Ovary (tissue), 9 donors: ENCODE data around the gene PHF3. TPM values are rescaled to one million over a fixed set of nuclear protein-coding genes. Genes with fewer than 3 reads are reported as not detected.

Source experiments
- DNase-seq, 5 donors: peaks; one replicate each; pipeline ENCODE4 v3.0.0-alpha.2; 2019 to 2020
- H3K27ac ChIP-seq, 2 donors: fragments of 200-600 bp; one replicate each; pipeline versions ENCODE4 v1.5.1 to v1.8.0; 2019 to 2022
- H3K27me3 ChIP-seq: fragments of 200-600 bp; one replicate; pipeline ENCODE4 v1.8.0; 2022
- H3K36me3 ChIP-seq: fragments of 200-600 bp; sonication (generic); one replicate; pipeline ENCODE4 v1.5.1; 2019
- H3K4me1 ChIP-seq: one replicate; pipeline ENCODE4 v1.8.1; 2013; ENCODE audit warnings: mild to moderate bottlenecking, moderate library complexity; ENCODE audit not compliant: insufficient read depth
- H3K4me3 ChIP-seq: fragments of 200-600 bp; sonication (generic); one replicate; pipeline ENCODE4 v1.5.1; 2017
- H3K9me3 ChIP-seq, 2 donors: fragments of 200-600 bp in 1 of 2; sonication (generic) in 1 of 2; one replicate each; pipeline versions ENCODE4 v1.5.1 to v1.8.1; 2013 to 2019; ENCODE audit warnings: mild to moderate bottlenecking in 1 of 2, moderate library complexity in 1 of 2
- EP300 ChIP-seq: sonication (generic); formaldehyde crosslinking; IDR thresholded peaks from one replicate; pipeline ENCODE4 v1.6.1; 2017; ENCODE audit warnings: antibody characterized with exemption
- POLR2A ChIP-seq: fragments of 450-650 bp; IDR thresholded peaks from one replicate; pipeline ENCODE4 v1.6.1; 2017; ENCODE audit warnings: antibody characterized with exemption, mild to moderate bottlenecking, moderate library complexity
- WGBS, 3 donors: extraction: QIAGEN DNeasy Blood & Tissue Kit in 1 of 3; methylation state at CpG; one replicate each; pipeline versions ENCODE4 v1.1.5 to v1.1.7; 2013 to 2017; 5-methylcytosine and 5-hydroxymethylcytosine counted together
- intact Hi-C, 4 donors: fragments of 100-400 bp; cut with DNase I; formaldehyde crosslinking; loops; one replicate each; pipeline versions ENCODE4 v1.11.0 to v1.15.1; 2022 to 2023
- polyA plus RNA-seq, 2 donors: library from polyadenylated mRNA; stranded (reverse); fragments of 200-250 nt in 1 of 2; fragments of 350-450 nt in 1 of 2; fragmentation: Illumina TruSeq in 1 of 2; extraction: RNeasy Lipid Tissue Mini Kit (QIAGEN cat#74804) in 1 of 2; gene quantifications; one replicate each; pipeline ENCODE4 v1.2.3, GENCODE V29; 2013 to 2014
- total RNA-seq, 7 donors: library from RNA; depleted of rRNA in 2 of 7; stranded (reverse); fragments of >200 nt in 2 of 7; fragmentation: NEBNext Ultra II Directional in 3 of 7; extraction: Animal tissue kit (Norgen Biotek cat#: 25700) in 3 of 7; gene quantifications; one replicate each; pipeline versions ENCODE4 v1.1.0 to v1.2.4, GENCODE V29; 2016 to 2023
- TF ChIP-seq, protein P1 (sequence below), 3 donors: fragments of 450-650 bp in 2 of 3; fragments of 200-600 bp in 1 of 3; IDR thresholded peaks; one replicate each; pipeline versions ENCODE4 v1.5.1 to v1.8.0; 2016 to 2022; ENCODE audit warnings: antibody characterized with exemption in 3 of 3, mild to moderate bottlenecking in 1 of 3
- donor health status: DM: no; HTN: no; CAD: no; lungs with moderate emphysema.
- donor health status: DM: no; HTN: no; CAD: no.
- donor health status: Bipolar disorder and iron deficiency.
- donor health status: DM: yes; HTN: yes; CAD: no.
- donor health status: DM: no; HTN: no; CAD: no.
- donor health status: DM: yes; HTN: yes; CAD: no.

PHF3 gene
- total and polyA plus RNA-seq, 9 donors, result 25.3 to 83.7 (median 64.6) TPM

DNA sequence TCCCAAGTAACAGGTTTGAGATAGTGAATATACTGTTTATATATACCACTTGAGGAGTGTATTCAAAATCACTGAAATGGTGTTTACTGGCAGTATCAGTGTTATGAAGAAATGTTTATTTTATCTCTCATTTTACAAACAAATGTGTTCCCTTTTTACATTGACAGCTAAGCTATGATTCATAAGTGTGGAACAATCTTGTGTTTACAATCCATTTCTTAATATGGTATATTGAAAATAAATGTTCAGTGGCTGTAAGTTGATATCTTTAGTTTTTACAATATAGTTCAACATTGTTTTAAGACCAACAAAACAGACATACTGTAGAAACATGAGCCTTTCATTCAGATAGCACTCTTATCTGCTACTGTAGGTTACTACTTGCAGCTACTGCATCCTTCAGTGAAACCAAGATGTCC, 14.3 kb downstream of the PHF3 start:
- intact Hi-C loops, result no loop called here
- H3K27ac ChIP-seq, result no peak overlapping the region
- no peak for DNase-seq
- H3K4me1 ChIP-seq, result peaks cover 4% of the 10 kb centered on the region
- no peak overlapping the region for H3K4me3 ChIP-seq
- H3K27me3 ChIP-seq, result no peaks in the 10 kb centered on the region
- H3K36me3 ChIP-seq, result no peaks in the 10 kb centered on the region
- TF ChIP-seq EP300 (no peak), POLR2A (no peak)
- TF ChIP-seq, protein P1, sequence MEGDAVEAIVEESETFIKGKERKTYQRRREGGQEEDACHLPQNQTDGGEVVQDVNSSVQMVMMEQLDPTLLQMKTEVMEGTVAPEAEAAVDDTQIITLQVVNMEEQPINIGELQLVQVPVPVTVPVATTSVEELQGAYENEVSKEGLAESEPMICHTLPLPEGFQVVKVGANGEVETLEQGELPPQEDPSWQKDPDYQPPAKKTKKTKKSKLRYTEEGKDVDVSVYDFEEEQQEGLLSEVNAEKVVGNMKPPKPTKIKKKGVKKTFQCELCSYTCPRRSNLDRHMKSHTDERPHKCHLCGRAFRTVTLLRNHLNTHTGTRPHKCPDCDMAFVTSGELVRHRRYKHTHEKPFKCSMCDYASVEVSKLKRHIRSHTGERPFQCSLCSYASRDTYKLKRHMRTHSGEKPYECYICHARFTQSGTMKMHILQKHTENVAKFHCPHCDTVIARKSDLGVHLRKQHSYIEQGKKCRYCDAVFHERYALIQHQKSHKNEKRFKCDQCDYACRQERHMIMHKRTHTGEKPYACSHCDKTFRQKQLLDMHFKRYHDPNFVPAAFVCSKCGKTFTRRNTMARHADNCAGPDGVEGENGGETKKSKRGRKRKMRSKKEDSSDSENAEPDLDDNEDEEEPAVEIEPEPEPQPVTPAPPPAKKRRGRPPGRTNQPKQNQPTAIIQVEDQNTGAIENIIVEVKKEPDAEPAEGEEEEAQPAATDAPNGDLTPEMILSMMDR (IDR thresholded peaks at IDR 0.05), result no peak
- H3K9me3 ChIP-seq, result no peaks in the 10 kb centered on the region

DNA sequence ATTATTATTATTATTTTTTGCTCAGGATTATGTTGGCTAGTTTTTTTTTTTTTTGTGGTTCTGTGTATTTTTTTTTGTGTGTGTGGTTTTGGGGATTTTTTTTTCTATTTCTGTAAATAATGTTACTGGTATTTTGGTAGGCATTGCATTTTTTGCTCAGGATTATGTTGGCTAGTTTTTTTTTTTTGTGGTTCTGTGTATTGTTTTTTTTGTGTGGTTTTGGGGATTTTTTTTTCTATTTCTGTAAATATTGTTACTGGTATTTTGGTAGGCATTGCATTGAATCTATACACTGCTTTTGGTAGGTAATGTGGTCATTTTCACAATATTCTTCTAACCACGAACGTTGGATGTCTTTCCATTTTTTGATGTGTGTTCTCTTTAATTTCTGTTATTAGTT, 17.4 kb downstream of the PHF3 start:
- Histone ChIP-seq H3K36me3 (no peaks in the 10 kb centered on the region), H3K4me1 (peaks cover 6% of the 10 kb centered on the region), H3K27ac (no peak overlapping the region), H3K4me3 (no peak overlapping the region), H3K9me3 (no peaks in the 10 kb centered on the region), H3K27me3 (no peaks in the 10 kb centered on the region)
- TF ChIP-seq EP300 (no peak), POLR2A (no peak)
- TF ChIP-seq, protein P1 (IDR thresholded peaks at IDR 0.05), result no peak
- WGBS, 3 donors, result 75 to 87% (median 83%) methylated on average over 2 of the region's 2 CpGs
- intact Hi-C loops, result no loop called here
- no peak for DNase-seq

DNA sequence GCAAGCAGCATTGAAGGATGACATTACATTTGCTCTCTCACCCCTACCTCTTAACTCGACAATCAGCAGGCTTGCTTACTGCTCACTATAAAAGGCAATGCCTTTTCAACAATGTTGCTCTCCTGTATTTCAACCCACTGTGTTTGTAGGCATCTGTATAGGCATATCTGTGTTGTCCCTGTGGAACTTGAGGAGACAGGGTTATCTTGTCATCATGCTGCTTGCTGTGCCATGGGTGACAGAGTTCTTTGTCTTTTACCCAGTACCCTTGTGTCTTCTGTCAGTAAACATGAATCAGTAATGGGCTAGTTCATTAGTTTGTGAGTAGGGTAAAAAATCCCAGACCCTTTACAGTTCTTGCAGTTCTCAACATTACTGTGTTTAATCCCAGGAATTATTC, 25.2 kb downstream of the PHF3 start:
- Histone ChIP-seq H3K9me3 (no peaks in the 10 kb centered on the region), H3K27me3 (no peaks in the 10 kb centered on the region), H3K27ac (no peak overlapping the region), H3K36me3 (no peaks in the 10 kb centered on the region), H3K4me1 (peaks cover 7% of the 10 kb centered on the region), H3K4me3 (no peak overlapping the region)
- 73 to 84% (median 76%) methylated on average over 1 of the region's 1 CpG for WGBS, 3 donors
- TF ChIP-seq, protein P1 (IDR thresholded peaks at IDR 0.05), result no peak
- no peak for TF ChIP-seq EP300
- TF ChIP-seq POLR2A, result no peak
- intact Hi-C loops, result no loop called here
- no peak for DNase-seq

DNA sequence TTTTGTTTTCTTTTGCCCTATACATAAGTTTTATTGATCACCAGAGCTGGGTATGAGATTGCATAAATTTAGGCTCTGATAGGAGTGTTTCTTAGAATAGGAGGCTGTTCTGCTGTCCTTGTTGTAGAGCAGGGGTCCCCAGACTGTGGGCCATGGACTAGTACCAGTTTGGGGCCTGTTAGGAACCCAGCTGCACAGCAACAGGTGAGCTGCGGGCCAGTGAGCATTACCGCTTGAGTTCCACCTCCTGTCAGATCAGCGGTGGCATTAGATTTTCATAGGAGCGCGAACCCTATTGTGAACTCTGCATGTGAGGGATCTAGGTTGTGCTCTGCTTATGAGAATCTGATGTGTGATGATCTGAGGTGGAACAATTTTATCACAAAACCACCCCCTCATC, 26.2 kb downstream of the PHF3 start:
- TF ChIP-seq, protein P1 (IDR thresholded peaks at IDR 0.05), result no peak
- no peak for TF ChIP-seq EP300
- no peak for TF ChIP-seq POLR2A
- no peaks in the 10 kb centered on the region for H3K9me3 ChIP-seq
- WGBS, 3 donors, result 97 to 100% (median 100%) methylated on average over 5 of the region's 5 CpGs
- no peak overlapping the region for H3K4me3 ChIP-seq
- peaks cover 7% of the 10 kb centered on the region for H3K4me1 ChIP-seq
- no peak overlapping the region for H3K27ac ChIP-seq
- H3K27me3 ChIP-seq, result no peaks in the 10 kb centered on the region
- DNase-seq, result no peak
- intact Hi-C loops, result no loop called here
- H3K36me3 ChIP-seq, result no peaks in the 10 kb centered on the region
